A673 (cell line): ENCODE results near the gene ZNF462. TPM values are rescaled to one million over a fixed set of nuclear protein-coding genes. Genes with fewer than 3 reads are reported as not detected.

Experiments used
- BruUV-seq: library from RNA; stranded (reverse); fragments of 400-500 nt; replicated peaks from 2 replicates; lab custom pipeline; 2021; lab: Mats Ljungman, UMichigan
- CTCF ChIA-PET: fragments of 300-600 bp; sonication (Branson Sonifier 250); formaldehyde crosslinking; loops from one replicate; lab custom pipeline; 2022; ENCODE audit warnings: antibody characterized with exemption; lab: Charles Lee
- POLR2A ChIA-PET: fragments of 300-600 bp; sonication (Branson Sonifier 250); formaldehyde crosslinking; loops from one replicate; lab custom pipeline; 2022; ENCODE audit warnings: antibody characterized with exemption; ENCODE audit not compliant: low non-redundant PET; lab: Charles Lee
- DNase-seq: peaks from one replicate; pipeline ENCODE4 v3.0.0-alpha.2; 2015; ENCODE audit warnings: low spot score
- H3K27ac ChIP-seq: fragments of 200-600 bp; sonication (generic); 2 replicates; pipeline ENCODE4 v1.5.1; 2016; ENCODE audit warnings: mixed run types, low read depth, mild to moderate bottlenecking, mixed read lengths, antibody characterized with exemption, low read length; ENCODE audit not compliant: poor library complexity, severe bottlenecking
- H3K27me3 ChIP-seq: fragments of 200-600 bp; sonication (generic); replicated peaks from 2 replicates; pipeline ENCODE4 v1.6.1; 2017; ENCODE audit warnings: mixed run types, low read depth, mild to moderate bottlenecking, mixed read lengths, antibody characterized with exemption, low read length; ENCODE audit not compliant: insufficient read depth, poor library complexity
- H3K36me3 ChIP-seq: fragments of 200-600 bp; sonication (generic); 2 replicates; pipeline ENCODE4 v1.6.1; 2016; ENCODE audit warnings: mixed run types, mild to moderate bottlenecking, mixed read lengths, antibody characterized with exemption, low read length; ENCODE audit not compliant: insufficient read depth, poor library complexity, severe bottlenecking
- H3K4me1 ChIP-seq: fragments of 200-600 bp; sonication (generic); 2 replicates; pipeline ENCODE4 v1.6.1; 2017; ENCODE audit warnings: mixed run types, mild to moderate bottlenecking, mixed read lengths, antibody characterized with exemption, low read length; ENCODE audit not compliant: insufficient read depth, poor library complexity, severe bottlenecking
- H3K4me3 ChIP-seq: fragments of 200-600 bp; sonication (generic); 2 replicates; pipeline ENCODE4 v1.5.1; 2016; ENCODE audit warnings: low read depth, mixed run types, mild to moderate bottlenecking, mixed read lengths, low read length; ENCODE audit not compliant: poor library complexity, severe bottlenecking
- H3K9me3 ChIP-seq: fragments of 200-600 bp; sonication (generic); 2 replicates; pipeline ENCODE4 v1.6.1; 2016; ENCODE audit warnings: mixed run types, low read depth, mild to moderate bottlenecking, mixed read lengths, antibody characterized with exemption, low read length; ENCODE audit not compliant: poor library complexity, severe bottlenecking
- CTCF ChIP-seq: fragments of 300-800, 200-600 bp; sonication (generic); conservative IDR thresholded peaks from 2 replicates; pipeline ENCODE4 v1.5.1; 2017; ENCODE audit warnings: low read depth, mild to moderate bottlenecking, antibody characterized with exemption, low read length, moderate library complexity, mixed read lengths
- EZH2 ChIP-seq: fragments of 200-600 bp; sonication (generic); IDR thresholded peaks from 2 replicates; pipeline ENCODE4 v1.6.1; 2017; ENCODE audit warnings: borderline replicate concordance, low read depth, mild to moderate bottlenecking, mixed read lengths, antibody characterized with exemption, low read length; ENCODE audit not compliant: poor library complexity, severe bottlenecking
- intact Hi-C: fragments of 100-400 bp; cut with micrococcal nuclease; formaldehyde crosslinking; loops from one replicate; pipeline ENCODE4 v1.10.0; 2022; ENCODE audit not compliant: unreplicated experiment
- total RNA-seq: library from RNA; stranded (reverse); gene quantifications from 2 replicates; pipeline ENCODE4 v1.2.3, GENCODE V29; 2021

The ZNF462 gene
- total RNA-seq, 1 experiment from 2014 or later = 40.5 TPM

GRCh38 chr9:106828965-106829364, 34.0 kb upstream of the ZNF462 start:
- Histone ChIP-seq H3K9me3 (no peaks in the 10 kb centered on the region), H3K27me3 (no peaks in the 10 kb centered on the region), H3K27ac (no peak overlapping the region), H3K4me1 (no peaks in the 10 kb centered on the region), H3K36me3 (no peaks in the 10 kb centered on the region), H3K4me3 (no peak overlapping the region)
- TF ChIP-seq CTCF = no peak
- no peak for TF ChIP-seq EZH2
- no peak for DNase-seq
- ChIA-PET POLR2A (no interaction called here), CTCF (no interaction called here)
- BruUV-seq = no TSS peak
- intact Hi-C loops = no loop called here

GRCh38 chr9:106829666-106830408, 33.1 kb upstream of the ZNF462 start:
- no TSS peak for BruUV-seq
- Histone ChIP-seq H3K27ac (no peak overlapping the region), H3K9me3 (no peaks in the 10 kb centered on the region), H3K4me1 (no peaks in the 10 kb centered on the region), H3K27me3 (no peaks in the 10 kb centered on the region), H3K36me3 (no peaks in the 10 kb centered on the region), H3K4me3 (no peak overlapping the region)
- DNase-seq = no peak
- ChIA-PET CTCF (no interaction called here), POLR2A (no interaction called here)
- TF ChIP-seq EZH2 (no peak), CTCF (no peak)
- intact Hi-C loops = no loop called here

- no peak for DNase-seq
- intact Hi-C loops = no loop called here
- H3K36me3 ChIP-seq = no peaks in the 10 kb centered on the region
- POLR2A ChIA-PET = no interaction called here
- TF ChIP-seq CTCF (no peak), EZH2 (no peak)
- H3K9me3 ChIP-seq = no peaks in the 10 kb centered on the region
- no TSS peak for BruUV-seq
- no peak overlapping the region for H3K4me3 ChIP-seq
- no peaks in the 10 kb centered on the region for H3K27me3 ChIP-seq
- CTCF ChIA-PET = no interaction called here
- no peaks in the 10 kb centered on the region for H3K4me1 ChIP-seq
- no peak overlapping the region for H3K27ac ChIP-seq
Observed at GRCh38 chr9:106830527-106831150, 32.3 kb upstream of the ZNF462 start.
